Stimulated activated CD8-positive, alpha-beta memory T cell treated with anti-CD3 and anti-CD28 coated beads, Interleukin-7, amount 100 ng/mL, for 48 hours (primary cell): ENCODE results near the gene SMPDL3A.
"Not testable (repeated sequence)": the region's sequence is repeated elsewhere in the genome, so short reads cannot be mapped to it uniquely, and the experiment has no call there.

Experiments used
- DNase-seq, 2 donors: peaks; one replicate each; pipeline ENCODE4 v3.0.0-alpha.2; 2020; ENCODE audit warnings: low read depth in 1 of 2; ENCODE audit errors: extremely low read depth in 1 of 2

Gene SMPDL3A

GRCh38 chr6:122789182-122790027 lies at the start of gene SMPDL3A:
Gene SMPDL3A, plus strand, starts transcription at chr6:122789258. Its CDS starts 89 bp downstream, at chr6:122789347.
- peak in 1 of 2 donors; percentile 31 for DNase-seq

- DNase-seq: no peak
Observed at GRCh38 chr6:122740091-122740490, 49.0 kb upstream of the SMPDL3A start.

- DNase-seq: no peak
Observed at GRCh38 chr6:122740936-122741335, 48.1 kb upstream of the SMPDL3A start.

- not testable (repeated sequence) for DNase-seq
Observed at GRCh38 chr6:122744247-122744646, 44.8 kb upstream of the SMPDL3A start.

GRCh38 chr6:122744856-122745255 lies 44.2 kb upstream of the SMPDL3A start:
- DNase-seq: not testable (repeated sequence)

- DNase-seq: no peak
Observed at GRCh38 chr6:122746688-122747087, 42.4 kb upstream of the SMPDL3A start.

- no peak for DNase-seq
Observed at GRCh38 chr6:122747573-122747972, 41.5 kb upstream of the SMPDL3A start.

- DNase-seq: not testable (repeated sequence)
Observed at GRCh38 chr6:122748945-122749344, 40.1 kb upstream of the SMPDL3A start.

GRCh38 chr6:122749451-122750050 lies 39.5 kb upstream of the SMPDL3A start:
- DNase-seq: no peak

GRCh38 chr6:122751326-122751725 lies 37.7 kb upstream of the SMPDL3A start:
- DNase-seq: no peak

- no peak for DNase-seq
Observed at GRCh38 chr6:122752459-122752858, 36.6 kb upstream of the SMPDL3A start.

GRCh38 chr6:122753000-122753687 lies 35.9 kb upstream of the SMPDL3A start:
- DNase-seq: no peak

GRCh38 chr6:122753688-122754056 lies 35.4 kb upstream of the SMPDL3A start:
- no peak for DNase-seq

- no peak for DNase-seq
Observed at GRCh38 chr6:122754191-122754731, 34.8 kb upstream of the SMPDL3A start.

- DNase-seq: no peak
Observed at GRCh38 chr6:122755901-122756300, 33.2 kb upstream of the SMPDL3A start.

- no peak for DNase-seq
Observed at GRCh38 chr6:122758927-122759334, 30.1 kb upstream of the SMPDL3A start.

GRCh38 chr6:122760330-122760729 lies 28.7 kb upstream of the SMPDL3A start:
- no peak for DNase-seq

- no peak for DNase-seq
Observed at GRCh38 chr6:122766256-122766655, 22.8 kb upstream of the SMPDL3A start.

- DNase-seq: no peak
Observed at GRCh38 chr6:122770835-122771601, 18.0 kb upstream of the SMPDL3A start.

- DNase-seq: no peak
Observed at GRCh38 chr6:122772724-122773415, 16.2 kb upstream of the SMPDL3A start.
